Ovary (tissue), 3 donors: Measurements from ENCODE around the gene C2orf80.

ENCODE experiments used
- CTCF ChIP-seq, 3 donors: fragments of 450-650 bp in 2 of 3; fragments of 200-600 bp in 1 of 3; IDR thresholded peaks; one replicate each; pipeline versions ENCODE4 v1.5.1 to v1.8.0; 2016 to 2022; ENCODE audit warnings: antibody characterized with exemption in 3 of 3, mild to moderate bottlenecking in 1 of 3
- EP300 ChIP-seq: sonication (generic); formaldehyde crosslinking; IDR thresholded peaks from one replicate; pipeline ENCODE4 v1.6.1; 2017; ENCODE audit warnings: antibody characterized with exemption
- POLR2A ChIP-seq: fragments of 450-650 bp; IDR thresholded peaks from one replicate; pipeline ENCODE4 v1.6.1; 2017; ENCODE audit warnings: antibody characterized with exemption, mild to moderate bottlenecking, moderate library complexity
- donor health status: DM: no; HTN: no; CAD: no.

GRCh38 chr2:208204166-208204565, 14.3 kb upstream of the C2orf80 start:
- TF ChIP-seq CTCF (IDR thresholded peaks at IDR 0.05) (no peak), POLR2A (no peak), EP300 (no peak)
